GM23338 (cell line): ENCODE data around the gene ATG7.

ENCODE experiments used
- CREB1 ChIP-seq: fragments of 250-450 bp; sonication (Bioruptor Pico); IDR thresholded peaks from 2 replicates; pipeline ENCODE4 v1.5.0; 2020; ENCODE audit warnings: low read depth, mild to moderate bottlenecking, moderate library complexity
- CTCF ChIP-seq, 2 experiments: fragments of 200-600 bp in 1 of 2; sonication (generic) in 1 of 2; conservative IDR thresholded peaks; 2 replicates each; pipeline versions ENCODE4 v1.5.1 to v1.6.1; 2016 to 2017; ENCODE audit warnings: antibody characterized with exemption in 2 of 2, low read depth in 2 of 2, mild to moderate bottlenecking in 2 of 2, moderate library complexity in 1 of 2
- EZH2 ChIP-seq: fragments of 200-600 bp; sonication (generic); IDR thresholded peaks from one replicate; pipeline ENCODE4 v1.8.0; 2017; ENCODE audit warnings: antibody characterized with exemption, mild to moderate bottlenecking, low read depth; ENCODE audit not compliant: unreplicated experiment
- EZH2phosphoT487 ChIP-seq: fragments of 200-600 bp; sonication (generic); IDR thresholded peaks from one replicate; pipeline ENCODE4 v1.8.1; 2018; ENCODE audit warnings: antibody characterized with exemption; ENCODE audit not compliant: unreplicated experiment
- POLR2AphosphoS5 ChIP-seq: IDR thresholded peaks from 2 replicates; pipeline ENCODE4 v1.6.1; 2016; ENCODE audit warnings: antibody characterized with exemption, low read depth
- TF ChIP-seq, protein P1 (sequence below): IDR thresholded peaks from one replicate; pipeline ENCODE4 v1.6.1; 2018; ENCODE audit warnings: antibody characterized with exemption; ENCODE audit not compliant: unreplicated experiment

DNA sequence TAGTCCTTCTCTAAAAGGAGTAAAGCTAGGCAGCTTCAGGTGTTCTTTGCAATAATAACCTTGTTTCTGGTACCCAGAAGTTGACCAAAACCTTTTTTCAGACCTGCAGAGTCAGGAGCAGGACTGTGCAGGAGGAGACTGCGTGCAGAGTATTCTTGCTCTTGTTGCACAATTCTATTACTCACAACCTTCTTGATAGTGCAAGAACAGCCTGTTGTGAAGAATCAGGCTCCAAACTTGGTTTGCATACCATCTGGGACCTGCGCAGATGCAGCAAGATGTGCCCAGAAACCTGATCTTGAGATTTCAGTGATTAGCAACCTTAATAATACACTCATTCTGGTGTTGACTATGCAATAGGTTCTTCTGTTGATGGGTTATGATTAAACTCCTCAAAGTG is 111.9 kb downstream of the ATG7 start:
- TF ChIP-seq CTCF (conservative IDR thresholded peaks at IDR 0.05; ENCODE audit: low read depth in 2 of 2), result no peak
- no peak for TF ChIP-seq EZH2
- TF ChIP-seq, protein P1, sequence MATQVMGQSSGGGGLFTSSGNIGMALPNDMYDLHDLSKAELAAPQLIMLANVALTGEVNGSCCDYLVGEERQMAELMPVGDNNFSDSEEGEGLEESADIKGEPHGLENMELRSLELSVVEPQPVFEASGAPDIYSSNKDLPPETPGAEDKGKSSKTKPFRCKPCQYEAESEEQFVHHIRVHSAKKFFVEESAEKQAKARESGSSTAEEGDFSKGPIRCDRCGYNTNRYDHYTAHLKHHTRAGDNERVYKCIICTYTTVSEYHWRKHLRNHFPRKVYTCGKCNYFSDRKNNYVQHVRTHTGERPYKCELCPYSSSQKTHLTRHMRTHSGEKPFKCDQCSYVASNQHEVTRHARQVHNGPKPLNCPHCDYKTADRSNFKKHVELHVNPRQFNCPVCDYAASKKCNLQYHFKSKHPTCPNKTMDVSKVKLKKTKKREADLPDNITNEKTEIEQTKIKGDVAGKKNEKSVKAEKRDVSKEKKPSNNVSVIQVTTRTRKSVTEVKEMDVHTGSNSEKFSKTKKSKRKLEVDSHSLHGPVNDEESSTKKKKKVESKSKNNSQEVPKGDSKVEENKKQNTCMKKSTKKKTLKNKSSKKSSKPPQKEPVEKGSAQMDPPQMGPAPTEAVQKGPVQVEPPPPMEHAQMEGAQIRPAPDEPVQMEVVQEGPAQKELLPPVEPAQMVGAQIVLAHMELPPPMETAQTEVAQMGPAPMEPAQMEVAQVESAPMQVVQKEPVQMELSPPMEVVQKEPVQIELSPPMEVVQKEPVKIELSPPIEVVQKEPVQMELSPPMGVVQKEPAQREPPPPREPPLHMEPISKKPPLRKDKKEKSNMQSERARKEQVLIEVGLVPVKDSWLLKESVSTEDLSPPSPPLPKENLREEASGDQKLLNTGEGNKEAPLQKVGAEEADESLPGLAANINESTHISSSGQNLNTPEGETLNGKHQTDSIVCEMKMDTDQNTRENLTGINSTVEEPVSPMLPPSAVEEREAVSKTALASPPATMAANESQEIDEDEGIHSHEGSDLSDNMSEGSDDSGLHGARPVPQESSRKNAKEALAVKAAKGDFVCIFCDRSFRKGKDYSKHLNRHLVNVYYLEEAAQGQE, result no peak
- no peak for TF ChIP-seq EZH2phosphoT487
- no peak for TF ChIP-seq POLR2AphosphoS5
- no peak for TF ChIP-seq CREB1
